ENCODE results near the gene KDM2A.

KDM2A gene

DNA sequence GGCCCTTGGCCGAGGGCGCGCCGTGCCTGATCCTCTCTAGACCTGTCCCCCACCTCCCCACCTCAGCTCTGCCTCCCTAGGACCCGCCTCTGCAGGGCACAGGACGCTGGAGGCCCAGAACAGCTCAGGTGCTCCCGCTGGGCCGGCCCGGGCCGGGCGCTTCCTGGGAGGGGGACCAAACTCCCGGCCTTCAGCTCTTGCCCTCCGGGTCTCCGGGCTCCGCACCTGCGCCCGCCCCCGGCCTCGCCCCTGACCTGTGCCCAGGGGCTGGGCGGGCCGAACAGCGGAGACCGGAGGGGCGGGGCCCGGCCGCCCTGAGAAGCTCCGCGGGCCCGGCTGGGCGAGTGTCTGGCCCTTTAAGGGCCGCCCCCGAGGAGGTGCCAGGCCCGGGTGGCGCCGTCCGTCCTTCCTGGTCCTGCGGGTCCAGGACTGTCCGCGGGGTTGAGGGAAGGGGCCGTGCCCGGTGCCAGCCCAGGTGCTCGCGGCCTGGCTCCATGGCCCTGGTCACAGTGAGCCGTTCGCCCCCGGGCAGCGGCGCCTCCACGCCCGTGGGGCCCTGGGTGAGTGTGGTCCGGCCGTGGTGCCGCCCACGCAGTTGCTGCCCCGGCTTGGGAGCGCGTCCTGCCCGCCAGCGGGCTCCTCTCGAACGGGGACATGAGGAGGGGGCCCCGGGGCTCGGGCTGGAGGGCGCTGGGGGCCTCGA, 184.2 kb downstream of the KDM2A start, which contains the start of gene SSH3:
Gene SSH3, plus strand, starts transcription at position 399 of the 703 bp plus-strand sequence. Its CDS starts 96 bp downstream, at position 495.
- peak within 1 kb of the TSS; percentile 91 for H3K4me2 ChIP-seq (ENCODE audit: low read length)
- no peaks in the 10 kb centered on the region for H3K36me3 ChIP-seq (ENCODE audit: control insufficient read depth, insufficient read depth, low read length)
- H2AFZ ChIP-seq, result peak within 1 kb of the TSS; percentile 44
- H3K9me3 ChIP-seq (ENCODE audit: control insufficient read depth, low read length), result no peaks in the 10 kb centered on the region
- H3K27ac ChIP-seq, result peak within 1 kb of the TSS; percentile 37
- H3K27me3 ChIP-seq (ENCODE audit: control insufficient read depth, insufficient read depth, low read length), result no peaks in the 10 kb centered on the region
- no peaks in the 10 kb centered on the region for H3K79me2 ChIP-seq
- no peak for TF ChIP-seq CTCF (IDR thresholded peaks at IDR 0.05)
- no peak within 1 kb of the TSS for H3K9ac ChIP-seq
- H3K4me1 ChIP-seq, result no peaks in the 10 kb centered on the region
- H3K4me3 ChIP-seq (ENCODE audit: low read depth, low read length), result peak within 1 kb of the TSS; percentile 68

GRCh38 chr11:67303835-67304411, 184.9 kb downstream of the KDM2A start:
- H3K9me3 ChIP-seq (ENCODE audit: control insufficient read depth, low read length), result no peaks in the 10 kb centered on the region
- H3K79me2 ChIP-seq, result no peaks in the 10 kb centered on the region
- no peaks in the 10 kb centered on the region for H3K4me1 ChIP-seq
- no peak overlapping the region for H3K9ac ChIP-seq
- peak overlapping the region; percentile 44 for H2AFZ ChIP-seq
- H3K36me3 ChIP-seq (ENCODE audit: control insufficient read depth, insufficient read depth, low read length), result no peaks in the 10 kb centered on the region
- peak overlapping the region; percentile 68 for H3K4me3 ChIP-seq (ENCODE audit: low read depth, low read length)
- H3K27ac ChIP-seq, result no peak overlapping the region
- peak overlapping the region; percentile 91 for H3K4me2 ChIP-seq (ENCODE audit: low read length)
- no peak for TF ChIP-seq CTCF (IDR thresholded peaks at IDR 0.05)
- no peaks in the 10 kb centered on the region for H3K27me3 ChIP-seq (ENCODE audit: control insufficient read depth, insufficient read depth, low read length)

DNA sequence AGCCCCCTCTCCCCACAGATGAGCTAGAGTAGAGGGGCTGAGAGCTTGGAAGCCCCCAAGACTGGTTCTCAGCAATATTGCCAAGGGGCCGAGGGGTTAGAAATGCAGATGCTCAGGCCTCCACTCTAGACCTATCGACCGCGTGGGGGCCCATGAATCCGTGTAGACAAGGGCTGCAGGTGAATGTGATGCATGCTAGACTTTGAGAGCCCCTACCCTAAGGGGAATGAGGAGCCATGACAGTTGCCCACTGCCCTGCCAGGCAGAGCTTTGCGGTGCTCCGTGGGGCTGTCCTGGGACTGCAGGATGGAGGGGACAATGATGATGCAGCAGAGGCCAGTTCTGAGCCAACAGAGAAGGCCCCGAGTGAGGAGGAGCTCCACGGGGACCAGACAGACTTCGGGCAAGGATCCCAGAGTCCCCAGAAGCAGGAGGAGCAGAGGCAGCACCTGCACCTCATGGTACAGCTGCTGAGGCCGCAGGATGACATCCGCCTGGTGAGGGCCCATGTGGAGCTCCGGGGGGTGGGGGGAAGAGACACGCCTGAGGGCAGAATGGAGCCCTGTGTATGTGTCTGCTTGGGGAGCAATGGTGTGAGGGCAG, 185.5 kb downstream of the KDM2A start:
- H2AFZ ChIP-seq, result no peak overlapping the region
- H3K9me3 ChIP-seq (ENCODE audit: control insufficient read depth, low read length), result no peaks in the 10 kb centered on the region
- H3K9ac ChIP-seq, result no peak overlapping the region
- H3K27ac ChIP-seq, result no peak overlapping the region
- H3K79me2 ChIP-seq, result no peaks in the 10 kb centered on the region
- H3K27me3 ChIP-seq (ENCODE audit: control insufficient read depth, insufficient read depth, low read length), result no peaks in the 10 kb centered on the region
- H3K4me3 ChIP-seq (ENCODE audit: low read depth, low read length), result peak overlapping the region; percentile 68
- no peaks in the 10 kb centered on the region for H3K36me3 ChIP-seq (ENCODE audit: control insufficient read depth, insufficient read depth, low read length)
- no peak for TF ChIP-seq CTCF (IDR thresholded peaks at IDR 0.05)
- peak overlapping the region; percentile 91 for H3K4me2 ChIP-seq (ENCODE audit: low read length)
- no peaks in the 10 kb centered on the region for H3K4me1 ChIP-seq

DNA sequence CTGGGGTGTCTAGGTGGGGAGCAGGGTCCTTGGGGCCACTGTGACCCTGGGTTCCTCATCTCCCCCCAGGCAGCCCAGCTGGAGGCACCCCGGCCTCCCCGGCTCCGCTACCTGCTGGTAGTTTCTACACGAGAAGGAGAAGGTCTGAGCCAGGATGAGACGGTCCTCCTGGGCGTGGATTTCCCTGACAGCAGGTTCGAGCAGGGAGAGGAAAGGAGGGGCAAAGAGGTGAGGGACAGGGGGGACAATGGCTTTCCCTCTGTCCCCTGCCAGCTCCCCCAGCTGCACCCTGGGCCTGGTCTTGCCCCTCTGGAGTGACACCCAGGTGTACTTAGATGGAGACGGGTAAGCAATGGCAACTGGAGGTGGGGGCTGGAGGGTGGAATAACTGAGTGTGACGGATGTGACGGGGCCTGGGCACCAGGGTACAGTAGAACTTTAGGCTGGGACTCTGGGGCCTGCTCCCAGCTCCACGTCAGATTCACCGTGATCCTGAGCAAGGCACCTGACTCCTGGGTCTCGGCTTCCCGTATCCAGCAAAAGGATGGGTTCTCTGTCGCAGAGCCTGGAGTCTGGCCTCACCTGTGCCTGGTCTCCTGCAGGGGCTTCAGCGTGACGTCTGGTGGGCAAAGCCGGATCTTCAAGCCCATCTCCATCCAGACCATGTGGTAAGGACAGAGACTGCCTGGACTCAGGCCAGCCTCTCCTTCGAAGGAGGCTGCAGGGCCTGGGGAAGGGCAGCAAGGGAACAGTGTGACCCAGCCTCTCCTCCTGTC, 187.9 kb downstream of the KDM2A start:
- H3K27me3 ChIP-seq (ENCODE audit: control insufficient read depth, insufficient read depth, low read length), result no peaks in the 10 kb centered on the region
- TF ChIP-seq CTCF (IDR thresholded peaks at IDR 0.05), result no peak
- H3K9me3 ChIP-seq (ENCODE audit: control insufficient read depth, low read length), result no peaks in the 10 kb centered on the region
- H2AFZ ChIP-seq, result no peak overlapping the region
- H3K36me3 ChIP-seq (ENCODE audit: control insufficient read depth, insufficient read depth, low read length), result no peaks in the 10 kb centered on the region
- no peaks in the 10 kb centered on the region for H3K4me1 ChIP-seq
- no peak overlapping the region for H3K4me3 ChIP-seq (ENCODE audit: low read depth, low read length)
- no peak overlapping the region for H3K9ac ChIP-seq
- no peak overlapping the region for H3K4me2 ChIP-seq (ENCODE audit: low read length)
- H3K27ac ChIP-seq, result no peak overlapping the region
- no peaks in the 10 kb centered on the region for H3K79me2 ChIP-seq
